Measurements from ENCODE around the gene TRNP1. TPM values are rescaled to one million over a fixed set of nuclear protein-coding genes. Genes with fewer than 3 reads are reported as not detected.

Gene TRNP1, protein sequence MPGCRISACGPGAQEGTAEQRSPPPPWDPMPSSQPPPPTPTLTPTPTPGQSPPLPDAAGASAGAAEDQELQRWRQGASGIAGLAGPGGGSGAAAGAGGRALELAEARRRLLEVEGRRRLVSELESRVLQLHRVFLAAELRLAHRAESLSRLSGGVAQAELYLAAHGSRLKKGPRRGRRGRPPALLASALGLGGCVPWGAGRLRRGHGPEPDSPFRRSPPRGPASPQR
- 68.6 and 91.6 TPM in 2 replicates for total RNA-seq (2012; rRNA removed)
- polyA plus RNA-seq (2012; rRNA removed), result 63.3 and 76.8 TPM in 2 replicates
- 157 and 222 TPM in 2 replicates for polyA plus RNA-seq (2012; cell fraction: cytosol; rRNA removed)
- 65.3 and 116 TPM in 2 replicates for polyA plus RNA-seq (2012; cell fraction: nucleus; rRNA removed; ENCODE audit: low replicate concordance)
- Bru-seq, nascent RNA, result percentile 93 among the genes with signal in this experiment
- percentile 91 among the genes with signal in this experiment for BruChase-seq, experiment 1, labeled RNA remaining after a 6-hour chase
- percentile 90 among the genes with signal in this experiment for BruChase-seq, experiment 2, labeled RNA remaining after a 2-hour chase
- long read RNA-seq, transcript TRNP1-201 (2 exons, 1,958 nt), result major isoform, 136 of 192 reads
- long read RNA-seq, transcript TRNP1-202 (2 exons, 575 nt), result minor isoform, 21 of 192 reads
- long read RNA-seq, partial matches to known transcripts, result 0 of 192 reads
- long read RNA-seq, other reads (novel, unspliced or antisense), result 35 of 192 reads

DNA sequence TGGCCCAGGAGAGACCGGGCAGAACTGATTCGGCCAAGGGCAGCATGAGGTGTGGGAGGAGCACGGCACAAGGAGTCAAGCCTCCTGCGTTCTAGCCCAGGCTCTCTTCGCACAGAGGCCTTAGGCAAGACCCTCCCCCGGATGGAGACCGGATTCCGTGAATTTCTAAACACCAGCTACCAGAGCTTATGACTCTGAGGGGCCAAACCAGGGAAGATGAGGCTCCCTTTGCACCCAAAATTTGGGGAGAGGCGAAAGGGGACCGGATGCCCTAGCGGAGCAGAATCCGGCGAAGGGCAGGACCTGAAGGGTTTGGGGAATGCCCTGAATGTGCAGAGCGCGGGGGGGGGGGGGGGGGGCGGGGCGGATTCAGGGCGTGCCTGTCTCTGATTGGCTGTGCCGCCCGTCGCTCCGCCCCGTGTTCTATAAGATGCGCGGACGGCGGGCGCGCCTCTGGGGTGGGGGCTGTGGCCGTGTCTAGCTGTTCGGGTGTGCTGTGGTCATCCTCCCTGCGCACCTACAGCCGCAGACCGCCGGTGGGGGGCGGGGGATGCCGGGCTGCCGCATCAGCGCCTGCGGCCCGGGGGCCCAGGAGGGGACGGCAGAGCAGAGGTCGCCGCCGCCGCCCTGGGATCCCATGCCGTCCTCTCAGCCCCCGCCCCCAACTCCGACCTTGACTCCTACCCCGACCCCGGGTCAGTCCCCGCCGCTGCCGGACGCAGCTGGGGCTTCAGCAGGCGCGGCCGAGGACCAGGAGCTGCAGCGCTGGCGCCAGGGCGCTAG lies at the start of gene TRNP1:
TRNP1 (plus strand) TSS at position 456 of the 783 bp plus-strand sequence; CDS start at position 551, 95 bp downstream.
- ATAC-seq (ENCODE audit: low read depth) (peak; percentile 70), DNase-seq (peak; percentile 78)
- Histone ChIP-seq H3K27ac (ENCODE audit: insufficient read depth, low read length) (peak within 1 kb of the TSS; percentile 88), H3K56ac (ENCODE audit: extremely low read depth, insufficient read depth, low read length) (peak within 1 kb of the TSS; percentile 74; the same call in 1 of the 2 replicates), H2AFZ (replicated peaks; ENCODE audit: low read length, poor library complexity) (peak within 1 kb of the TSS; percentile 95), H4K91ac (ENCODE audit: insufficient read depth, low read depth, low read length) (peak within 1 kb of the TSS; percentile 90), H2BK120ac (ENCODE audit: low read depth, low read length) (peak within 1 kb of the TSS; percentile 92), H3K36me3 (ENCODE audit: control insufficient read depth, insufficient read depth, low read length) (peaks cover 10% of the 10 kb centered on the region; the same call in 1 of the 2 replicates), H3K9me1 (ENCODE audit: insufficient read depth, low read length) (peaks cover 17% of the 10 kb centered on the region), H3K9ac (ENCODE audit: low read depth, low read length) (peak within 1 kb of the TSS; percentile 91), H3K4me2 (ENCODE audit: low read depth, low read length) (peak within 1 kb of the TSS; percentile 98), H4K5ac (ENCODE audit: low read depth, low read length) (peak within 1 kb of the TSS; percentile 27), H3K9me3 (ENCODE audit: control insufficient read depth, insufficient read depth, low read length) (no peaks in the 10 kb centered on the region), H3K14ac (replicated peaks; ENCODE audit: low read depth, low read length) (peak within 1 kb of the TSS; percentile 79), H2BK5ac (ENCODE audit: low read depth, low read length, poor library complexity, severe bottlenecking) (peak within 1 kb of the TSS; percentile 91), H3K23ac (ENCODE audit: low read depth, low read length) (peak within 1 kb of the TSS; percentile 46), H3K79me1 (ENCODE audit: low read depth in 1 of 2, low read length in 2 of 2) (peaks cover 5 to 37% of the 10 kb centered on the region in 2 experiments; a peak in 3 of 4 replicates), H3K4ac (ENCODE audit: low read depth, low read length) (peak within 1 kb of the TSS; percentile 90), H4K20me1 (ENCODE audit: insufficient read depth, low read length) (peaks cover 30% of the 10 kb centered on the region), H2BK20ac (ENCODE audit: low read depth, low read length) (peak within 1 kb of the TSS; percentile 75), H2AK9ac (replicated peaks; ENCODE audit: low read depth, low read length, poor library complexity) (peak within 1 kb of the TSS; percentile 95), H4K8ac (ENCODE audit: low read depth in 2 of 2, low read length in 2 of 2) (peak within 1 kb of the TSS; percentile 66 to 91), H3K4me1 (ENCODE audit: control insufficient read depth, insufficient read depth, low read length) (peaks cover 41% of the 10 kb centered on the region), H3K27me3 (ENCODE audit: control insufficient read depth, insufficient read depth, low read length) (no peaks in the 10 kb centered on the region), H3K18ac (ENCODE audit: low read depth, low read length) (peak within 1 kb of the TSS; percentile 78), H3K4me3 (ENCODE audit: insufficient read depth, low read depth, low read length) (peak within 1 kb of the TSS; percentile 95), H2BK15ac (ENCODE audit: low read depth, low read length) (peak within 1 kb of the TSS; percentile 82; the same call in 2 of the 3 replicates), H2AK5ac (ENCODE audit: low read depth, low read length) (peak within 1 kb of the TSS; percentile 97)
- CTCF ChIA-PET, result interaction anchor here (1.4 kb wide), 1 partner anchor 31 kb away, joined by 3 read pairs; no protein-coding TSS in a partner anchor
- TF ChIP-seq RCOR1 (IDR thresholded peaks at IDR 0.05; ENCODE audit: insufficient replicate concordance, low read length) (no peak), POLR2A (IDR thresholded peaks at IDR 0.05; ENCODE audit: low read depth, low read length) (peak; percentile 98), MAZ (IDR thresholded peaks at IDR 0.05; ENCODE audit: borderline replicate concordance, low read depth, low read length) (peak; percentile 79; the same call in 1 of the 2 replicates), CEBPB (IDR thresholded peaks at IDR 0.05; ENCODE audit: low read depth, low read length) (0 out of 2 replicates have a peak, but pooled peaks have one; percentile 21)
- TF ChIP-seq, protein P1, sequence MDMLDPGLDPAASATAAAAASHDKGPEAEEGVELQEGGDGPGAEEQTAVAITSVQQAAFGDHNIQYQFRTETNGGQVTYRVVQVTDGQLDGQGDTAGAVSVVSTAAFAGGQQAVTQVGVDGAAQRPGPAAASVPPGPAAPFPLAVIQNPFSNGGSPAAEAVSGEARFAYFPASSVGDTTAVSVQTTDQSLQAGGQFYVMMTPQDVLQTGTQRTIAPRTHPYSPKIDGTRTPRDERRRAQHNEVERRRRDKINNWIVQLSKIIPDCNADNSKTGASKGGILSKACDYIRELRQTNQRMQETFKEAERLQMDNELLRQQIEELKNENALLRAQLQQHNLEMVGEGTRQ (IDR thresholded peaks at IDR 0.05; ENCODE audit: low read depth, low read length), result peak; percentile 20; the same call in 1 of the 2 replicates
- dilution Hi-C loops (cut with HindIII; ENCODE audit: low sequenced_read_pairs, unreplicated experiment) (no loop called here), in situ Hi-C loops (cut with MboI; ENCODE audit: low sequenced_read_pairs) (no loop called here), intact Hi-C loops (cut with micrococcal nuclease) (no loop called here)
- WGBS, 2 experiments (ENCODE audit: extremely low coverage in 2 of 2, insufficient read length in 1 of 2), result 0% methylated on average over 1 of the region's 61 CpGs; no CpG with 5 or more reads in 1 of the 2 experiments
- BruUV-seq (replicated peaks), result no TSS peak
- POLR2A ChIA-PET (ENCODE audit: unreplicated experiment), result interaction anchor here (0.6 kb wide), 1 partner anchor 39 kb away, joined by 3 read pairs; no protein-coding TSS in a partner anchor
